ENCODE measurements around the gene RFPL2.

- no peak for TF ChIP-seq CTCF (IDR thresholded peaks at IDR 0.05; ENCODE audit: low read length)
- TF ChIP-seq EZH2 (optimal IDR thresholded peaks at IDR 0.05; ENCODE audit: low read depth, low read length) = no peak
- TF ChIP-seq EZH2phosphoT487 (IDR thresholded peaks at IDR 0.05; ENCODE audit: low read length) = no peak
Measured at GRCh38 chr22:32217465-32217864, 12.6 kb upstream of the RFPL2 start.
